ENCODE results near the gene SLC6A6. TPM values are rescaled to one million over a fixed set of nuclear protein-coding genes. Genes with fewer than 3 reads are reported as not detected.

SLC6A6 gene
- total RNA-seq, 3 donors from 2014 or later, result 4.4 to 11.2 (median 10.5) TPM

DNA sequence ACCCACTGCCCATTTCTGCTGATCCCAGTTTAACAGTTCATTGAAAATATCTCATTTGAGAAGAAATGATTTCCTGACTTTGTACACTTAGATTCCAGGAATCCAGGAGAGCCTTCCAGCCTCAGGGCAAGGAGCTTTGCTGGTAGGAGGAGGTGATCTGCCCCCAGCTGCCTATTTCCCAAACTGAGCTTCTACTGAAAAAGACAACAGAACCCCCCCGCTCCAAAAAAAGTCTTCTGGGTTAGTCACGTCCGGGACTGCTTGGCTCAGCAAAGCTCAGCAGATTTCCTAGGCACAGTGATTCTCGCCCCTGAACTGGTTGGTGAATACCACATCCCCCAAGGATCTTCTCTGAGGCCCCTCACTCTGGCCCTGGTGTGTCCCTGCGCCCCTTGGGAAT lies 13.1 kb downstream of the SLC6A6 start:
- intact Hi-C loops (cut with DNase I, micrococcal nuclease), result no loop called here
- no peak for ATAC-seq
- H3K9me3 ChIP-seq, result no peaks in the 10 kb centered on the region
- H3K4me3 ChIP-seq, result no peak overlapping the region
- H3K36me3 ChIP-seq (ENCODE audit: low read depth), result no peaks in the 10 kb centered on the region
- TF ChIP-seq, protein P1, sequence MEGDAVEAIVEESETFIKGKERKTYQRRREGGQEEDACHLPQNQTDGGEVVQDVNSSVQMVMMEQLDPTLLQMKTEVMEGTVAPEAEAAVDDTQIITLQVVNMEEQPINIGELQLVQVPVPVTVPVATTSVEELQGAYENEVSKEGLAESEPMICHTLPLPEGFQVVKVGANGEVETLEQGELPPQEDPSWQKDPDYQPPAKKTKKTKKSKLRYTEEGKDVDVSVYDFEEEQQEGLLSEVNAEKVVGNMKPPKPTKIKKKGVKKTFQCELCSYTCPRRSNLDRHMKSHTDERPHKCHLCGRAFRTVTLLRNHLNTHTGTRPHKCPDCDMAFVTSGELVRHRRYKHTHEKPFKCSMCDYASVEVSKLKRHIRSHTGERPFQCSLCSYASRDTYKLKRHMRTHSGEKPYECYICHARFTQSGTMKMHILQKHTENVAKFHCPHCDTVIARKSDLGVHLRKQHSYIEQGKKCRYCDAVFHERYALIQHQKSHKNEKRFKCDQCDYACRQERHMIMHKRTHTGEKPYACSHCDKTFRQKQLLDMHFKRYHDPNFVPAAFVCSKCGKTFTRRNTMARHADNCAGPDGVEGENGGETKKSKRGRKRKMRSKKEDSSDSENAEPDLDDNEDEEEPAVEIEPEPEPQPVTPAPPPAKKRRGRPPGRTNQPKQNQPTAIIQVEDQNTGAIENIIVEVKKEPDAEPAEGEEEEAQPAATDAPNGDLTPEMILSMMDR (IDR thresholded peaks at IDR 0.05), result no peak
- H3K4me1 ChIP-seq (ENCODE audit: low read depth), result peaks cover 13% of the 10 kb centered on the region
- no peak for DNase-seq

DNA sequence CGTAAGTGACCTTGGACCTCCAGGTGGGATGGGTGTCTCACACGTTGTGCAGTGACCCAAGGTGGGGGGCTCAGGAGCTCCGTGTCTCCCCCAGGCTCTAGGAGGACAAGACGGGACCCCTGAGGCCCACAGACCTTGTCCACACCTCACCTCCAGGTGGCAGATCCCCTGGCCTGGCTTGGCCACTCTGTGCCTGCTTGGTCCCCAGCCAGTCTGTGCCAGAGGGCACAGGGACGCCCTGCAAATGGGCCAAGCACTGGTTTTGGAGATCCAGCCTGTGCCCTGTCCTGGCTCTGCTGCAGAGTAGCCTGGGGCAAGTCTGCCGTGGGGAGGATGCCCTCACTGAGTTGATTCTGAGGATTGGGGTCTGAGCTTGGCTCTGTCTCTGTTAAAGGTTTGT lies 14.0 kb downstream of the SLC6A6 start:
- ATAC-seq (no peak), DNase-seq (no peak)
- H3K4me1 ChIP-seq (ENCODE audit: low read depth), result peaks cover 13% of the 10 kb centered on the region
- TF ChIP-seq, protein P1 (IDR thresholded peaks at IDR 0.05), result no peak
- H3K4me3 ChIP-seq, result no peak overlapping the region
- intact Hi-C loops (cut with DNase I, micrococcal nuclease), result no loop called here
- no peaks in the 10 kb centered on the region for H3K9me3 ChIP-seq
- no peaks in the 10 kb centered on the region for H3K36me3 ChIP-seq (ENCODE audit: low read depth)

DNA sequence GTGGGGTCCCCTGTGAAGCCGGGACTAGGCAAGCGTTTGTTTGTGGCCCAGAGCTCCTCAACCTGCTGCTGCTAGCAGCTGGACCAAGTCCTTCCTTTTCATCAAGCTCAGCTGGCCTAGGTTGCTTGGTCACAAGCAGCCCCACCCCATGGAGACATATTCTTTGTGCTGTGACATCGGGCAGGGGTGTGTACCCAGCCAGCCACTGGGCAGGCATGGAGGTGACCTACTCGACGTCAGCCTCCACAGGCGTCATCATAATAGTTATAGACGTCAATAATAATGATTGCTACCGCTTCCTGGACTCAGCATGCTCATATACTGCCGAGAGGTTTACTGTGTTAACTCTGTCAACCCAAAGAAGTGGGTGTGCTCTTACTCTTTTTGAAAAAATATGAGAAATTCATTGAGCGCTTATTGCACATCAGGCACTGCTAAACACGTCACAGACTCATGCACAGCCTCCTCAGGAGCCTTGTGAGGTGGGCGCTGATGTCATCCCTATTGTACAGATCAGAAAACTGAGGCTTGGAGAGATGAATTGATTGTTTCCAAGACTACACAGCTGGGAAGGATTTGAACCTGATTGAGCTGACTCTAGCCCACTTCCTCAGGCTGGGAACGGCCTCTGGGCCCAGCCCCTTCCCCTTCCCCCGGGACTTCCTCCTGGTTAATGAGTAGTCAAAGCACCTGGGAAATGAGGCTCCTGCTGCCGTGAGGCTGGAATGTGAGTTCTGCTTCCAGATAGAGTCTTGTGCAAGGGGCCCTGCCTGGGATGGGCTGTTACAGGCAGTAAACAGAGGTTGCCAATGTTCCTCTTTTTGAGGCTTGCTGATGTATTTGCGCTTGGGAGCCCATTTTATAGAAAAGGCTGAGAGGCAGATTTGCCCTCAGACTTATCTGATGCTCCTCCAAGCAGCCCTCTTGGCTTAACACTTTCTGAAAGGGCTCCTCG lies 16.2 kb downstream of the SLC6A6 start:
- peaks cover 11% of the 10 kb centered on the region for H3K4me1 ChIP-seq (ENCODE audit: low read depth)
- intact Hi-C loops (cut with DNase I, micrococcal nuclease), result no loop called here
- TF ChIP-seq, protein P1 (IDR thresholded peaks at IDR 0.05), result no peak
- peak; percentile 84 for ATAC-seq
- peak in 2 of 3 donors; percentile 49 to 75 for DNase-seq
- no peaks in the 10 kb centered on the region for H3K9me3 ChIP-seq
- no peaks in the 10 kb centered on the region for H3K36me3 ChIP-seq (ENCODE audit: low read depth)
- no peak overlapping the region for H3K4me3 ChIP-seq

DNA sequence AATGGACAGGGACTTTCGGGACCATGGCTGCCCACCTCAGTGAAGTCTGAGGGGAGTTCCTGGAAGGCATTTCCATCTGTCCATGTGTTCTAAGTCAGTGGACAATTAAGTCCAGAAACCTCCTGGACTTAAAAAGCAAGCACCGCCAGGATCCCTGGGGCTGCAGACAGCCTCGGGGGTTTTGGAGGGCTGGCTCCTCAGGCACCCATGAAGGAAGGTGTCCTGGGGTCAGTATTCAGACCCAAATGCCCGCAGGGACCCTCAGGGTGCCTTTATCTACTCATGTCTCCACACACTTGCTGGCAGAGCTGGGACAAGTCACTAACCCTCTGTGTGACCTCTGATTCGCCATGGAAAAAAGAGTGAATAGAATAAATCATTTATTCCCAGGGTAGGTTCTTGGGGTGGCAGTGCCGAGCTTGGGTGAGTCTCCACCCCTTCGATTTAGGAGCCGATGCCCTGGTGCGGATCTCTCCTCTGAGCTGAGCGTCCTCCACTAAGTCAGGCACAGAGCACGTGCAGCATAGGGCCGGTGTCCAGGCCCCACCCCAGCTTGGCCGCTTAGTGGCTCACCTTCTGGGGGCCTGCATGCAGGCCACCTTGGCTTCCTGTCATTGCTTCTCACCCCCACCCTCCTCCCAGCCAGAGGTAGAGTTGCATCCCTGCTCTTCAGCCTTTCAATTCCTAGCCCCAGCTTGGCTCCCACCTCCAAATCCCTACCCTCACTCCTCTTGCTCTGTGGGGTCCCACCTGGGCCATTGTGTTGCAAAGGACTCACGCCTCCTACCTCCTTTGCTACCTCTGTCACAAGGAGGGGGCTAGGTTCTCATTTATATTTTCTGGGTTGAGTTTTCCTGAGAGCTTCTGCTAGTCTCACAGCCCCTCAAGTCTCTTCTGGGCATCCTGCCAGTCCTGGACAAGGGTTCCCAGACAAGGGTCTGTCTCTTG lies 19.9 kb downstream of the SLC6A6 start:
- intact Hi-C loops (cut with DNase I, micrococcal nuclease), result no loop called here
- no peaks in the 10 kb centered on the region for H3K36me3 ChIP-seq (ENCODE audit: low read depth)
- ATAC-seq, result no peak
- H3K4me1 ChIP-seq (ENCODE audit: low read depth), result peaks cover 19% of the 10 kb centered on the region
- H3K4me3 ChIP-seq, result no peak overlapping the region
- no peaks in the 10 kb centered on the region for H3K9me3 ChIP-seq
- TF ChIP-seq, protein P1 (IDR thresholded peaks at IDR 0.05), result no peak
- DNase-seq, result no peak

DNA sequence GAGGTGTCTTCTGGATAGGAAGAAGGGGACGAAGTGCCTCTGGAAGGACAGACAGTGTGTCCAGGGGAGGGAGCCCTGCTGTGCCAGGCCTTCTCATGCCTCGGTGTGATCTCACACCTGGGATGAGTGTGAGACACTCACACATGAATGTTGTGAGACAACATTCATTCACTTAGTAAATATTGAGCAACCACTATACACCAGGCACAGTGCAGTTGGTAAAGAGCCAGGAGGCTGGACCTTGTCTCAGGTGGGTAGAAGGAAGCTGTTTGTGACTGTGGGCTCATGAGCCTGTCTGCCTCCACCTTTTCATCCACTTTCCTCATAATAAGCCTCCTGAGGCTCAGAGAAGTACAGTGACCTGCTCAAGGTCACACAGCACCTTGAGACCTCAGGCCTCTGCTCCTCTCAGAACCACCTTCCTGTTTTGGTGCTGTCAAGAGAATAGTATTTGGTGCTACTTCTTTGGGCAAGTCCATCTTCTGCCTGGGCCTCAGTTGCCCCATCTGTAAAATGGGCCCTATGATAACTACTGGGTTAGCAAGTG lies 20.9 kb downstream of the SLC6A6 start:
- Histone ChIP-seq H3K9me3 (no peaks in the 10 kb centered on the region), H3K4me3 (no peak overlapping the region), H3K36me3 (ENCODE audit: low read depth) (no peaks in the 10 kb centered on the region), H3K4me1 (ENCODE audit: low read depth) (peaks cover 18% of the 10 kb centered on the region)
- ATAC-seq (peak; percentile 55), DNase-seq (peak in 1 of 3 donors; percentile 36)
- intact Hi-C loops (cut with DNase I, micrococcal nuclease), result no loop called here
- TF ChIP-seq, protein P1 (IDR thresholded peaks at IDR 0.05), result no peak
